Measurements from ENCODE around the gene CAMK1D.

DNA sequence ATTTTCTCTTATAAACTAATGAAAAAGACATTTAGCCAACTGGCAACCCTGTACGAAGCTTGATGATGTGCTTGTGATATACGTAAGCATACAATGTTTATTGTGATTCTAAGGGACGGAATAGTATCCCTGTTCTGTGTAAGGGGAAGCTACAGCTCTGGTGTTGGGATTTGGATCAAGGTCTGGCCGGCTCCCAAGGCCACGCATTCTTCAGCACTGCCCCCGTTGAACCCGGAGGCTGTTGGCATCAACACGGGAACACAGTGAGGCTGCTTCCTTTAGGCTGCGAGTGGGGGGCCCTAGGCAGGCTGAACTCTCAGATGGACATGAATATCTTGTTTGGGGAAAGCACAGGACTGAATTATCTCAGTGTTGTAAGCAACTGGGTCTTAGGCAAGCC is 180.6 kb downstream of the CAMK1D start:
- no peak for TF ChIP-seq CTCF (IDR thresholded peaks at IDR 0.05)
- no peak for TF ChIP-seq POLR2A (IDR thresholded peaks at IDR 0.05)
